Hepatocyte (in vitro differentiated cells): ENCODE data around the gene RRAD. TPM values are rescaled to one million over a fixed set of nuclear protein-coding genes. Genes with fewer than 3 reads are reported as not detected.
A peak's percentile ranks its signal among the peaks of the same experiment; 100 is the strongest.

ENCODE experiments used
- DNase-seq: peaks from one replicate; pipeline ENCODE4 v3.0.0-alpha.2; 2016; ENCODE audit warnings: low spot score
- H2AFZ ChIP-seq: fragments of 200-600 bp; sonication (generic); 2 replicates; pipeline ENCODE4 v1.6.0; 2016; ENCODE audit warnings: antibody characterized with exemption, mild to moderate bottlenecking
- H3K27ac ChIP-seq: fragments of 200-600 bp; sonication (generic); 2 replicates; pipeline ENCODE4 v1.5.1; 2016; ENCODE audit warnings: mild to moderate bottlenecking
- H3K27me3 ChIP-seq: fragments of 200-600 bp; sonication (generic); 2 replicates; pipeline ENCODE4 v1.6.1; 2016
- H3K36me3 ChIP-seq: fragments of 200-600 bp; sonication (generic); replicated peaks from 2 replicates; pipeline ENCODE4 v1.5.1; 2016; ENCODE audit warnings: low read depth; ENCODE audit not compliant: insufficient read depth
- H3K4me1 ChIP-seq: fragments of 200-600 bp; sonication (generic); 2 replicates; pipeline ENCODE4 v1.5.1; 2016; ENCODE audit warnings: mild to moderate bottlenecking, moderate library complexity; ENCODE audit not compliant: insufficient read depth
- H3K4me2 ChIP-seq: fragments of 200-600 bp; sonication (generic); 2 replicates; pipeline ENCODE4 v1.6.0; 2016
- H3K4me3 ChIP-seq: fragments of 200-600 bp; sonication (generic); 2 replicates; pipeline ENCODE4 v1.5.1; 2016; ENCODE audit warnings: mild to moderate bottlenecking
- H3K79me2 ChIP-seq: fragments of 200-600 bp; sonication (generic); 2 replicates; pipeline ENCODE4 v1.6.0; 2017; ENCODE audit warnings: mild to moderate bottlenecking
- H3K9me2 ChIP-seq: fragments of 200-600 bp; sonication (generic); replicated peaks from 2 replicates; pipeline ENCODE4 v1.6.0; 2017; ENCODE audit warnings: mild to moderate bottlenecking; ENCODE audit not compliant: insufficient read depth
- H3K9me3 ChIP-seq: fragments of 200-600 bp; sonication (generic); 2 replicates; pipeline ENCODE4 v1.5.1; 2016; ENCODE audit warnings: low read depth, mild to moderate bottlenecking
- H4K20me1 ChIP-seq: fragments of 200-600 bp; sonication (generic); 2 replicates; pipeline ENCODE4 v1.6.0; 2016; ENCODE audit warnings: mild to moderate bottlenecking; ENCODE audit not compliant: insufficient read depth, poor library complexity, severe bottlenecking
- EZH2 ChIP-seq: fragments of 200-600 bp; sonication (generic); IDR thresholded peaks from 2 replicates; pipeline ENCODE4 v1.6.1; 2016; ENCODE audit warnings: antibody characterized with exemption, mild to moderate bottlenecking, borderline replicate concordance
- EZH2phosphoT487 ChIP-seq: fragments of 200-600 bp; sonication (generic); IDR thresholded peaks from one replicate; pipeline ENCODE4 v1.6.1; 2018; ENCODE audit warnings: antibody characterized with exemption, mild to moderate bottlenecking, low read depth, moderate library complexity; ENCODE audit not compliant: unreplicated experiment, severe bottlenecking
- WGBS: methylation state at CpG from one replicate; pipeline ENCODE4 v1.1.6; 2016; ENCODE audit warnings: low lambda C conversion rate; ENCODE audit errors: missing lambda C conversion rate; 5-methylcytosine and 5-hydroxymethylcytosine counted together
- polyA plus RNA-seq: library from polyadenylated mRNA; unstranded; fragments of >200 nt; fragmentation: Nextera tagmentation; extraction: Ambion mirVana; gene quantifications from 2 replicates; pipeline ENCODE4 v1.2.1, GENCODE V29; 2016
- total RNA-seq: library from RNA; depleted of rRNA; stranded (reverse); fragments of >200 nt; gene quantifications from 2 replicates; pipeline ENCODE4 v1.2.3, GENCODE V29; 2014
- TF ChIP-seq, protein P1 (sequence below): fragments of 200-600 bp; sonication (generic); IDR thresholded peaks from 2 replicates; pipeline ENCODE4 v1.5.1; 2016; ENCODE audit warnings: antibody characterized with exemption, mild to moderate bottlenecking; ENCODE audit not compliant: poor library complexity

The RRAD gene
- total and polyA plus RNA-seq, 2 experiments from 2014 or later = 8.8 to 16.3 TPM

DNA sequence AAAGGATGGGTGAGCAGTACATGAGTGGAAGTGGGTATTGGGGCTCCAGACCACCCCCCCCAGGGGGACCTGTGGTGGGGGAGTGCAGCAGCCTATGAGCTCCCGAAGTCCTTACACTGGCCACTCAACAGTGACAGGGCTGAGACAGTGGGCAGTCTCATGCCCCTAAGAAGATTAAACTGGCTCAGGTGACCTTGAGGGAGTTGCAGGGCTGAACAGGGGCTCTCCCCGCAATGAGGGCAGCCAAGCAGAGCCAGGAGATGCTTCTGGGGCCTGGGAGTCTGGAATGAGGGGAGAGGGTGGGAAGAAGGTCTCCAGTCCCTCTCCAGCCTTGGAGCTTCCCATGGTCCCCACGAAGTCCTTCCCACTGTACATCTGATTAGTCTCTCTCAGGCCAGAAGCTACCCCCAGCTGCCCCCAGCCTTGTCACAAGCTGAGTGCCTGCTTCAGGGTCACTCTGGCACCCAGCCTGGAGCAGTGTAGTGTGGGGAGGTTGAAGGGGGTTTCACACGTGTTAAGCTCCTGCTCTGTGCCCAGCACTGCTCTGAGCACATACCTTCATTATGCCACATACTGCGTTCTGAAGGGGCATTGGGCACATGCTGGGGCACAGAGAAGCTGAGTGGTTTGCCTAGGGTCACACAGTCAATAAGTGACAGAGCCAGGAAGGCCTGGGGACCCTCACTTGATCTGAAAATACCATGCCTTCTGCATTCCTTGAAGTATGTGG lies 5.6 kb downstream of the RRAD start:
- Histone ChIP-seq H4K20me1 (no peaks in the 10 kb centered on the region), H3K4me1 (no peaks in the 10 kb centered on the region), H3K9me3 (no peaks in the 10 kb centered on the region), H3K36me3 (no peaks in the 10 kb centered on the region), H3K27ac (no peak overlapping the region), H3K79me2 (no peaks in the 10 kb centered on the region), H2AFZ (no peak overlapping the region), H3K4me3 (no peak overlapping the region), H3K4me2 (no peak overlapping the region), H3K9me2 (no peaks in the 10 kb centered on the region), H3K27me3 (peaks cover 7% of the 10 kb centered on the region)
- WGBS = 84% methylated on average over 5 of the region's 5 CpGs
- no peak for DNase-seq
- TF ChIP-seq EZH2phosphoT487 (no peak), EZH2 (no peak)
- TF ChIP-seq, protein P1, sequence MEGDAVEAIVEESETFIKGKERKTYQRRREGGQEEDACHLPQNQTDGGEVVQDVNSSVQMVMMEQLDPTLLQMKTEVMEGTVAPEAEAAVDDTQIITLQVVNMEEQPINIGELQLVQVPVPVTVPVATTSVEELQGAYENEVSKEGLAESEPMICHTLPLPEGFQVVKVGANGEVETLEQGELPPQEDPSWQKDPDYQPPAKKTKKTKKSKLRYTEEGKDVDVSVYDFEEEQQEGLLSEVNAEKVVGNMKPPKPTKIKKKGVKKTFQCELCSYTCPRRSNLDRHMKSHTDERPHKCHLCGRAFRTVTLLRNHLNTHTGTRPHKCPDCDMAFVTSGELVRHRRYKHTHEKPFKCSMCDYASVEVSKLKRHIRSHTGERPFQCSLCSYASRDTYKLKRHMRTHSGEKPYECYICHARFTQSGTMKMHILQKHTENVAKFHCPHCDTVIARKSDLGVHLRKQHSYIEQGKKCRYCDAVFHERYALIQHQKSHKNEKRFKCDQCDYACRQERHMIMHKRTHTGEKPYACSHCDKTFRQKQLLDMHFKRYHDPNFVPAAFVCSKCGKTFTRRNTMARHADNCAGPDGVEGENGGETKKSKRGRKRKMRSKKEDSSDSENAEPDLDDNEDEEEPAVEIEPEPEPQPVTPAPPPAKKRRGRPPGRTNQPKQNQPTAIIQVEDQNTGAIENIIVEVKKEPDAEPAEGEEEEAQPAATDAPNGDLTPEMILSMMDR = no peak

DNA sequence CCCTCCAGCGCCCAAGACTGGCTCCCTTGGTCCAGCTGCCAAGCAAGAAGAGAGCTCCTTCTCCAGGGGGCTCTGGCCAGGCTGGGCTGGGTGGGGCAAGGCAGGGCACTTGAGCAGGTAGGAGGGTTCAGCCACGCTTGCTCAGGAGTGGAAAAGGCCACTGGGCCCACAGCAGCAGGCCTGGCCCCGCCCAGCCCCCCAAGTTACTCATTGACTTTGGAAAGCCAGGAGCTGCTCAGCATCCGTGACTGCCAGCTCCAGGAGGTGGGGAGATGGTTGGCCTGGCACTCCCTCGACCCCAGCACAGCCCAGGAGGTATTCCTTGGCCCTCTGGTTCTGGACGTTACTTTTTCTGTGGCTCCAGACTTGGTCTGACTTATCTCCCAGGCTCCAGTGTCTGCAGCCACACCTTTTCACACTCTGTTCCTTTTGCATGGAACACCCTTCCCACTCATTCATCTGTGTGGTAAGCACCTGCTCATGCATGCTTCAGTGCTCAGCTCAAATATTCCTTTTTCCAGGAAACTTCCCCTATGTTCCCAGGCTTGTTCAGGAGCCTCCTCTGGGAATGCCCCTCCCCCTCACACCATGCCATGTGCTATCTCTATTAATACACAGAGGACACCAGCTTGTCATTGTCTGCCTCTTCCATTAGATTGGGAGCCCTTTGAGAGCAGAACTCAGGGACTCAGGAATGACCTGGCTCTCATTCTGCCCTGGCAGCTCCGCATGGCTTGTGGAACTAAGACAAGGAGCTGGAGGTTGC lies 6.3 kb downstream of the RRAD start, which contains the start of gene CDH16:
Gene CDH16 (minus strand): TSS at position 83 of the 766 bp plus-strand sequence. CDS start 820 bp downstream, outside the sequence.
- TF ChIP-seq, protein P1 = no peak
- TF ChIP-seq EZH2 (no peak), EZH2phosphoT487 (no peak)
- 76% methylated on average over 7 of the region's 7 CpGs for WGBS
- Histone ChIP-seq H3K4me3 (no peak within 1 kb of the TSS), H2AFZ (no peak within 1 kb of the TSS), H4K20me1 (no peaks in the 10 kb centered on the region), H3K36me3 (no peaks in the 10 kb centered on the region), H3K27ac (no peak within 1 kb of the TSS), H3K9me3 (no peaks in the 10 kb centered on the region), H3K79me2 (no peaks in the 10 kb centered on the region), H3K4me2 (no peak within 1 kb of the TSS), H3K9me2 (no peaks in the 10 kb centered on the region), H3K27me3 (peaks cover 2% of the 10 kb centered on the region), H3K4me1 (no peaks in the 10 kb centered on the region)
- DNase-seq = peak; percentile 53

DNA sequence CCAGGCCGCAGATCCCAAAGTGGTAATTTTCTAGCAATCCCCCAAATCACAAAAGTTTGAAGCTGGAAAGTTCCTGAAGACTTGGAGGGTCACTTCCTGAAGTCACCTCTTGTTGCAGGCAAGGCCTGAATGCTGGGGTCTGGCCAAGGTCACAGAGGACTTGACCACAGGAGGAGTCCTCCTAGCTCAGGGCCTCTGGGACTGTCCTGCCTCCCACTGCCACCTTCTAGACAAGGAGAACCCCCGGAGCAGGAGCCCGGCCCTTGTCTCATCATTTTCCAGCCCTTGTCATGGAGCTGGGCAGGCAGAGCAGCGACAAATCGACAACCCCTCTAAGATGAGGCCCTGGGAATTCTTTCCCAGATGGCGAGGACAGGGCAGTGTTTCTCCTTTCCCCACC lies 7.0 kb downstream of the RRAD start:
- Histone ChIP-seq H2AFZ (no peak overlapping the region), H3K27ac (no peak overlapping the region), H3K9me3 (no peaks in the 10 kb centered on the region), H3K4me2 (no peak overlapping the region), H3K79me2 (no peaks in the 10 kb centered on the region), H3K36me3 (no peaks in the 10 kb centered on the region), H3K27me3 (no peaks in the 10 kb centered on the region), H3K4me1 (no peaks in the 10 kb centered on the region), H3K4me3 (no peak overlapping the region), H4K20me1 (no peaks in the 10 kb centered on the region), H3K9me2 (no peaks in the 10 kb centered on the region)
- no peak for DNase-seq
- TF ChIP-seq, protein P1 = no peak
- TF ChIP-seq EZH2 (no peak), EZH2phosphoT487 (no peak)
- WGBS = 94% methylated on average over 6 of the region's 6 CpGs
